Mucosa of descending colon (tissue), 3 donors: ENCODE measurements around the gene LZIC. TPM values are rescaled to one million over a fixed set of nuclear protein-coding genes. Genes with fewer than 3 reads are reported as not detected.

Source experiments
- ATAC-seq: fragments of 200-7000 bp; cut with Tn5 transposase; one replicate; pipeline ENCODE4 v1.9.1; 2020; ENCODE audit warnings: mild to moderate bottlenecking, moderate library complexity
- DNase-seq, 3 donors: peaks; one replicate each; pipeline ENCODE4 v3.0.0-alpha.2; 2020
- H3K36me3 ChIP-seq: fragments of 200-600 bp; one replicate; pipeline ENCODE4 v1.8.0; 2021; ENCODE audit warnings: low read depth, mild to moderate bottlenecking
- H3K4me1 ChIP-seq: fragments of 200-600 bp; one replicate; pipeline ENCODE4 v1.8.0; 2021; ENCODE audit warnings: low read depth, mild to moderate bottlenecking
- H3K4me3 ChIP-seq: fragments of 200-600 bp; one replicate; pipeline ENCODE4 v1.8.0; 2021; ENCODE audit warnings: mild to moderate bottlenecking
- H3K9me3 ChIP-seq: fragments of 200-600 bp; one replicate; pipeline ENCODE4 v1.8.0; 2021; ENCODE audit warnings: mild to moderate bottlenecking
- intact Hi-C, 2 donors: fragments of 100-400 bp; cut with DNase I in 1 of 2; cut with micrococcal nuclease in 1 of 2; formaldehyde crosslinking; loops; one replicate each; pipeline versions ENCODE4 v1.11.0 to v1.11.1; 2022; cut with DNase I, micrococcal nuclease
- total RNA-seq, 3 donors: library from RNA; stranded (reverse); fragmentation: NEBNext Ultra II Directional in 2 of 3; extraction: Animal tissue kit (Norgen Biotek cat#: 25700) in 2 of 3; gene quantifications; one replicate each; pipeline versions ENCODE4 v1.2.1 to v1.2.4, GENCODE V29; 2021 to 2023
- TF ChIP-seq, protein P1 (sequence below): fragments of 200-600 bp; IDR thresholded peaks from one replicate; pipeline ENCODE4 v1.8.0; 2022; ENCODE audit warnings: antibody characterized with exemption, mild to moderate bottlenecking
- donor health status: DM: no; HTN: no; CAD: no; lungs with moderate emphysema.
- donor health status: DM: no; HTN: no; CAD: no.
- donor health status: DM: no; HTN: yes; CAD: no.

Gene LZIC
- total RNA-seq, 3 donors from 2014 or later, result 36.3 to 43.7 (median 39.9) TPM

DNA sequence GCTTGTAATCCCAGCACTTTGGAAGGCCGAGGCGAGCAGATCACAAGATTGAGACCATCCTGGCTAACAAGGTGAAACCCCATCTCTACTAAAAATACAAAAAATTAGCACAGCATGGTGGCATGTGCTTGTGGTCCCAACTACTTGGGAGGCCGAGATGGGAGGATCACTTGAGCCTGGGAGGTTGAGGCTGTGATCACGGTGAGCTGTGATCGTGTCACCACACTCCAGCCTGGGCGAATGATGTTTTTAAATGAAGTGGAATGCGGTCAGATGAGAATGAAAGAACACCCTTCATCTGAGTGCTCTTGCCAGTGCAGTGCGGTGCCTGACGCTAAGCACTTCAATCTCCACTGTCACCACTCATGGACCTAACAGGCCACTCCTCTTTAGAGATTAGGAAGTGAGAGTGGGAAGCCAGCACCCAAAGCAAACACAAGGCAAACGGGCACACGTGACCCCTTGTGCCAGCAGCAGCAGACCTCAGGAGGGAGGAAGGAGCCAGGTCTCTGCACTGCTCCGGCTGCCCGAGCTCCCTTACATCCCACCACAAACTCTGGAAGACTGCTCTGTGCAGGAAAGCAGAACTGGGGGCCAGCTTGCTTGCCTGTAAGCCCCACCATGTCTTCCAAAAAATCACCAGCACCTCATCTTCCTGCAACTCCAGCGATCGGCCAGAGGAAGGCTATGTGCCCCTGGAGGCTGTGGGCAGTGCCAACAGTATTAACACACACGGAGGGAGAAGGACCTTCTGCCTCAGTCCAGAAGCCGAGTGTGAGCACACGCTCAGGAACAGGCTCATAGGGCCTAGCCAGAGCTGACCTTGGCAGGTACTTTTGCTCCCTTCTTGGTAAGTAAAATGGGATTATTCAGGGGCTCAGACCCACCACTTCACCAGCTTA lies 42.8 kb downstream of the LZIC start:
- ATAC-seq (peak; percentile 98), DNase-seq (peak; percentile 70 to 83 (median 79))
- Histone ChIP-seq H3K36me3 (no peaks in the 10 kb centered on the region), H3K4me1 (peaks cover 21% of the 10 kb centered on the region), H3K4me3 (no peak overlapping the region), H3K9me3 (no peaks in the 10 kb centered on the region)
- intact Hi-C loops, result no loop called here
- TF ChIP-seq, protein P1, sequence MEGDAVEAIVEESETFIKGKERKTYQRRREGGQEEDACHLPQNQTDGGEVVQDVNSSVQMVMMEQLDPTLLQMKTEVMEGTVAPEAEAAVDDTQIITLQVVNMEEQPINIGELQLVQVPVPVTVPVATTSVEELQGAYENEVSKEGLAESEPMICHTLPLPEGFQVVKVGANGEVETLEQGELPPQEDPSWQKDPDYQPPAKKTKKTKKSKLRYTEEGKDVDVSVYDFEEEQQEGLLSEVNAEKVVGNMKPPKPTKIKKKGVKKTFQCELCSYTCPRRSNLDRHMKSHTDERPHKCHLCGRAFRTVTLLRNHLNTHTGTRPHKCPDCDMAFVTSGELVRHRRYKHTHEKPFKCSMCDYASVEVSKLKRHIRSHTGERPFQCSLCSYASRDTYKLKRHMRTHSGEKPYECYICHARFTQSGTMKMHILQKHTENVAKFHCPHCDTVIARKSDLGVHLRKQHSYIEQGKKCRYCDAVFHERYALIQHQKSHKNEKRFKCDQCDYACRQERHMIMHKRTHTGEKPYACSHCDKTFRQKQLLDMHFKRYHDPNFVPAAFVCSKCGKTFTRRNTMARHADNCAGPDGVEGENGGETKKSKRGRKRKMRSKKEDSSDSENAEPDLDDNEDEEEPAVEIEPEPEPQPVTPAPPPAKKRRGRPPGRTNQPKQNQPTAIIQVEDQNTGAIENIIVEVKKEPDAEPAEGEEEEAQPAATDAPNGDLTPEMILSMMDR, result no peak

DNA sequence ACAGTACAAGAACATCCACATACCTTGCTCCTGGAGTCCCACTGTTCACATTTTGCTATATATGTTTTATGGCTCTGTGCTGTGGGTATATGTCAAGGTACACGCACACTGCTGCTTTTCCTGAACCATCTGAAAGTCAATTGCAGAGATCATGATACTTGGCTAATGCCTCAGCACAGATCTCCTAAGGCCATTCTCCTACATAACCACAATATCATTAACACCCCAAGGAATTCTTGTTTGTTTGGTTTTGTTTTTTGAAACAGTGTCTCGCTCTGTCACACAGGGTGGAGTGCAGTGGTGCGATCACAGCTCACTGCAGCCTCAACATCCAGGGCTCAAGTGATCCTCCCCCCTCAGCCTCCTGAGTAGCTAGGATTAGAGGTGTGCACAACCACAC lies 49.1 kb downstream of the LZIC start:
- H3K4me1 ChIP-seq, result no peaks in the 10 kb centered on the region
- DNase-seq (peak in 1 of 3 donors; percentile 13), ATAC-seq (no peak)
- H3K4me3 ChIP-seq, result no peak overlapping the region
- intact Hi-C loops, result no loop called here
- no peaks in the 10 kb centered on the region for H3K9me3 ChIP-seq
- TF ChIP-seq, protein P1, result no peak
- H3K36me3 ChIP-seq, result no peaks in the 10 kb centered on the region

DNA sequence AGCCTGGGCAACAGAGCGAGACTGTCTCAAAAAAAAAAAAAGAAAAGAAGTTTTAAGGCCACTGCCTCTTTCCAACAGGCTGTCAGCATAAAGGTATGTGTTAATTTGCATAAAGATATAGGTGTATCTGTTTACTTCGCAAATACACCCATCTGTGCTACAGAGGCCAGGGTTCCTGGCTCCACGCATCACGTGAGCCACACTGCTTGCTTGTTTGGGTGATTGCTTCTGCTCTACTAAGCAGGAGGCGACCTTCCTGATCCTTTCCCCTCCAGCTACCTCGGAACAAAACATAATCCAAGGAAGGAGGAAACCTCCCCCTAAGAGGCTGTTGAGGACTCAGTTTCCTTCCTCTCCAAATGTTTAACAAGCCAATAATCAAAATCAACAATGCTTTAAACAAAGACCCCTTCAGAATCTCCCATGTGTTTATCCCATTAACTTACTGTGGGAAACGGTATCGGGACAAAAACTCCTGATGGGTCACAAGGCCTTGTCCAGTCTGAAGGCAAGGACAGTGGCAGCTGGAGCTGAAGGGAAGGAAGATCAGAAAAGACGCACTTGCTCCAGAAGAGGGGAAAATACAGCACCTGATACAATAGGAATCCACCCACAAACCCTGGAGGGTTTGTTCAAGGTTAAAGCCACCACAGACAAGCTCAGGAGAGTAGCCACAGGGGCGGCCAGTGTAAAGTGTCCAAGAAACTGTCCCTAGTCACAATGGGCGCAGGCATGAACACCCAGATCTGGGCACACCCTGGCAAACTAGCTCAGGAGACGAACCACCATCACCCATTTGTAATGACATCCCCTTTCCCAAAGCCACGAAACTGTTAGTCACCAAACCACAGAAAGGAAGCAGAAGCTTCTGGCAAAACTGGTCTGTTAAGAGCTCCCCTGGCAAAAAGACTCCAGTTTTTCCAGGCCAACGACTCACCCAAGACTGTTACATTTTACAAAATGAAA lies 50.3 kb downstream of the LZIC start:
- peak; percentile 86 for ATAC-seq
- TF ChIP-seq, protein P1, result no peak
- Histone ChIP-seq H3K4me1 (no peaks in the 10 kb centered on the region), H3K36me3 (no peaks in the 10 kb centered on the region), H3K4me3 (no peak overlapping the region), H3K9me3 (no peaks in the 10 kb centered on the region)
- DNase-seq, result peak; percentile 38 to 43 (median 42)
- intact Hi-C loops, result no loop called here

DNA sequence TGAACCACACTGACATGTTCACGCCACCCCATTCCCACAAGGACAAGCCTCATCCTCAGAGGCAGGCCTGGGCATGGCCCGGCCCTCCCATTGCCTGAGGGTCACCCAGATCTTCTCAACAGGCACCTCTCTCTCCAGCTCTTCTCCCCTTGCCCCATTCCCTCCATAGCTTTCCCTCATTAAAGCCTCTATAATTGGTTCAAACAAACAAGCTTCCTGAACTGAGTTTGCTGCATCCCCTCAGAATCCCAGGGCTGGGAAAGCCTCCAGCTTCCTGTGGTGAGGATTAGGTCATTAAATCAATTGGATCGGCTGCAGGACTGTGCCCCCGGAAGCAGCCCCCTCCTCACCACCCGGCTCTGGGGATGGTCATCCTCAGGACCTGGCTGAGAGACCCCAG lies 52.0 kb downstream of the LZIC start:
- no peaks in the 10 kb centered on the region for H3K4me1 ChIP-seq
- intact Hi-C loops, result no loop called here
- TF ChIP-seq, protein P1, result no peak
- no peak for ATAC-seq
- H3K9me3 ChIP-seq, result no peaks in the 10 kb centered on the region
- H3K4me3 ChIP-seq, result no peak overlapping the region
- DNase-seq, result peak in 1 of 3 donors; percentile 16
- no peaks in the 10 kb centered on the region for H3K36me3 ChIP-seq

DNA sequence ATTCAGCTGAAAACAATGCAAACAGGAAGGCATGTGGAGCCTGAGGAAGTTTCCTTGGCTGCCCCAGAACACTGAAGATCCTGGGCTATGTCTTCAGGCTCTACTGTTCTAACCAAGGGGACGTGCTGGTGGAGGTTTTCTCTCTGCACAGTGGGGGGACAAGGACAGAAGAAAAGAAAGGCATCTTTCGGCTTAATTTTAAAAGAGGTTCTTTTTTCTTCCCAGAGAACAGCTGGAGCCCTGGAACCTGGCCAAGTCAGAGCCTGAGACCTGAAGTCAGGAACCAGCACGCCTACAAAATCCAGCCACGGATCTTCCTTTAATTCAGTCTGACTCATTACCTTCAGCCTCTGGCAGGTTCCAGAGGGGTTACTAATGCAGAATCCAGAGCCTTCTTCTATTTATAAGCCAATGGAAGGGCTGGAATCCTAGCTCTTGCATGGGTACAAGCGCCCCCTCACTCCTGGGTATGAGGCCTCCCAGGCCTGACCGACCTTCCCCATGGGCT lies 52.9 kb downstream of the LZIC start:
- ATAC-seq (no peak), DNase-seq (peak in 2 of 3 donors; percentile 15 to 36)
- Histone ChIP-seq H3K4me1 (no peaks in the 10 kb centered on the region), H3K9me3 (no peaks in the 10 kb centered on the region), H3K36me3 (no peaks in the 10 kb centered on the region), H3K4me3 (no peak overlapping the region)
- intact Hi-C loops, result no loop called here
- TF ChIP-seq, protein P1, result no peak
